GM13977 (cell line): ENCODE data around the gene FHIT.

Experiments used
- DNase-seq: peaks from one replicate; pipeline ENCODE4 v3.0.0; 2012; ENCODE audit warnings: low spot score
- CTCF ChIP-seq: IDR thresholded peaks from 2 replicates; pipeline ENCODE4 v1.5.1; 2012; ENCODE audit warnings: mild to moderate bottlenecking, control low read depth; ENCODE audit not compliant: insufficient read depth; ENCODE audit errors: extremely low read depth, missing control alignments
- in situ Hi-C: fragments of 300-500 bp; cut with MboI; formaldehyde crosslinking; loops from one replicate; pipeline ENCODE4 v1.12.0; 2022; ENCODE audit warnings: low sequenced_read_pairs, low pct_unique_long_range_greater_than_20kb, mixed read lengths, inconsistent platforms; ENCODE audit not compliant: unreplicated experiment

Gene FHIT

GRCh38 chr3:60746043-60746638 is 505.1 kb downstream of the FHIT start:
- in situ Hi-C loops: no loop called here
- no peak for TF ChIP-seq CTCF
- DNase-seq: no peak

- in situ Hi-C loops: no loop called here
- no peak for DNase-seq
- no peak for TF ChIP-seq CTCF
Observed at GRCh38 chr3:60743631-60744164, 507.6 kb downstream of the FHIT start.

- in situ Hi-C loops: no loop called here
- TF ChIP-seq CTCF: no peak
- DNase-seq: no peak
Observed at GRCh38 chr3:60742606-60743145, 508.6 kb downstream of the FHIT start.

GRCh38 chr3:60737633-60738399 is 513.4 kb downstream of the FHIT start:
- in situ Hi-C loops: no loop called here
- no peak for DNase-seq
- no peak for TF ChIP-seq CTCF

GRCh38 chr3:60730371-60730770 is 520.9 kb downstream of the FHIT start:
- no peak for DNase-seq
- no peak for TF ChIP-seq CTCF
- in situ Hi-C loops: no loop called here

GRCh38 chr3:60729056-60729455 is 522.2 kb downstream of the FHIT start:
- no peak for DNase-seq
- in situ Hi-C loops: no loop called here
- TF ChIP-seq CTCF: no peak
